CD4-positive, alpha-beta T cell treated with Interleukin-12 subunit alpha and Interleukin-12 subunit beta, for 1 hour (primary cell): ENCODE data around the gene MEPCE.
"Not testable (repeated sequence)": the region's sequence is repeated elsewhere in the genome, so short reads cannot be mapped to it uniquely, and the experiment has no call there.

Source experiments
- DNase-seq: peaks from one replicate; pipeline ENCODE4 v3.0.0-alpha.2; 2020

Gene MEPCE, protein sequence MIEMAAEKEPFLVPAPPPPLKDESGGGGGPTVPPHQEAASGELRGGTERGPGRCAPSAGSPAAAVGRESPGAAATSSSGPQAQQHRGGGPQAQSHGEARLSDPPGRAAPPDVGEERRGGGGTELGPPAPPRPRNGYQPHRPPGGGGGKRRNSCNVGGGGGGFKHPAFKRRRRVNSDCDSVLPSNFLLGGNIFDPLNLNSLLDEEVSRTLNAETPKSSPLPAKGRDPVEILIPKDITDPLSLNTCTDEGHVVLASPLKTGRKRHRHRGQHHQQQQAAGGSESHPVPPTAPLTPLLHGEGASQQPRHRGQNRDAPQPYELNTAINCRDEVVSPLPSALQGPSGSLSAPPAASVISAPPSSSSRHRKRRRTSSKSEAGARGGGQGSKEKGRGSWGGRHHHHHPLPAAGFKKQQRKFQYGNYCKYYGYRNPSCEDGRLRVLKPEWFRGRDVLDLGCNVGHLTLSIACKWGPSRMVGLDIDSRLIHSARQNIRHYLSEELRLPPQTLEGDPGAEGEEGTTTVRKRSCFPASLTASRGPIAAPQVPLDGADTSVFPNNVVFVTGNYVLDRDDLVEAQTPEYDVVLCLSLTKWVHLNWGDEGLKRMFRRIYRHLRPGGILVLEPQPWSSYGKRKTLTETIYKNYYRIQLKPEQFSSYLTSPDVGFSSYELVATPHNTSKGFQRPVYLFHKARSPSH

DNA sequence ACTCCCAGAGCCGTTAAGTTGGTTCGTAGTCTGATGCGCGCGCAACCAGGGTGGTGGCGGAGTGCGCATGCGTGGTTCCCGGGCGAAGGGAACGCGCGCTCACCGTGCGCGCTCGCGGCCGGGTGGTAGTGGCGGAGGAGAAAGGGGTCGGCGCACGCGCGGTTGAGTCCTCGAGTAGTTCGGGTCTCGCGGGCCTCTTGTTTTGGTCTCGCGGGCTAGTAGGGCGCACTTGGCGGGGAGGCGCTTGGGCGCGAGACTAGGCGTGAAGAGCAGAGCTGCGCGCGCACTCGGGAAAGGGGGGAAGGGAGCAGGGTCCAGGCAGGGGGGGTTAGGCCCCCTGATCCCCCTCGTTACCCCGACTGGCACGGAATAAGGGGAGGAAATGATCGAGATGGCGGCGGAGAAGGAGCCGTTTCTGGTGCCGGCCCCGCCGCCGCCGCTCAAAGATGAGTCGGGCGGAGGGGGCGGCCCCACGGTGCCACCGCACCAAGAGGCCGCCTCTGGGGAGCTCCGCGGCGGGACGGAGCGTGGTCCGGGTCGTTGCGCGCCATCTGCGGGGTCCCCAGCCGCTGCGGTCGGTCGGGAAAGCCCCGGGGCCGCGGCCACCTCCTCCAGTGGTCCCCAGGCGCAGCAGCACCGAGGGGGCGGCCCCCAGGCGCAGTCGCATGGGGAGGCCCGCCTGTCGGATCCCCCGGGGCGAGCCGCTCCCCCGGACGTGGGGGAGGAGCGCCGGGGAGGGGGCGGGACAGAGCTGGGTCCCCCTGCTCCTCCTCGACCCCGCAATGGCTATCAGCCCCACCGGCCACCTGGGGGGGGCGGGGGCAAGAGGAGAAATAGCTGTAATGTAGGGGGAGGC is at the start of gene MEPCE:
TSS of gene MEPCE (plus strand) at position 195 of the 856 bp plus-strand sequence. CDS start at position 383, 188 bp downstream.
- DNase-seq = peak; percentile 93

DNA sequence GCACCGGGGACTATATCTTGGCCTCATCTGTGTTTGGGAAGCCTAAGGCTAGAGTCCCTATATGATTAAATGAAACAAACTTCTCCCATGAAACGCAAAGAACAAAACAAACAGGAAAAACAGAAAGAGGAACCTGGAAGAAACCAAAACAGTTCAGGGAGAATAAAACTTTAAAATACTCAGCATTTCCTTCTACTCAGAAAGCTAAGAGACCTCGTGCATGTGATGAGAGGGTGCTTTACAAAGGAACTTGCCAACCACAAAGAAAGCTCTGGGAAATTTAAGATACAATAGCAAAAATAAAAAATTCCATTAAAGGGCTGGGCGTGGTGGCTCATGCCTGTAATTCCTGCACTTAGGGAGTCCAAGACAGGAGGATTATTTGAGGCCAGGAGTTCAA is 49.4 kb upstream of the MEPCE start:
- no peak for DNase-seq

DNA sequence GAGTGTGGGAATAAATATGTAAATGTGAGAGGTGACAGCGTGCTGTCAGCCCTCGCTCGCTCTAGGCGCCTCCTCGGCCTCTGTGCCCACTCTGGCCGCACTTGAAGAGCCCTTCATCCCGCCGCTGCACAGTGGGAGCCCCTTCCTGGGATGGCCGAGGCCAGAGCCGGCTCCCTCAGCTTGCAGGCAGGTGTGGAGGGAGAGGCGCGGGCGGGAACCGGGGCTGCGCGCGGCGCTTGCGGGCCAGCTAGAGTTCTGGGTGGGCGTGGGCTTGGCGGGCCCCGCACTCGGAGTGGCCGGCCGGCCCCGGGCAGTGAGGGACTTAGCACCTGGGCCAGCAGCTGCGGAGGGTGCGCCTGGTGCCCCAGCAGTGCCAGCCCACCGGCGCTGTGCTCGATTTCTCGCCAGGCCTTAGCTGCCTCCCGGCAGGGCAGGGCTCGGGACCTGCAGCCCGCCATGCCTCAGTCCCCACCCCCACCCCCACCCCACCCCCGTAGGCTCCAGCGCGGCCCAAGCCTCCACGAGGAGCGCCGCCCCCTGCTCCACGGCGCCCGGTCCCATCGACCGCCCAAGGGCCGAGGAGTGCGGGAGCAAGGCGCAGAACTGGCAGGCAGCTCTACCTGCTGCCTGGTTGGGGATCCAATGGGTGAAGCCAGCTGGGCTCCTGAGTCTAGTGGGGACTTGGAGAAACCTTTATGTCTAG is 47.9 kb upstream of the MEPCE start:
- DNase-seq = not testable (repeated sequence)

DNA sequence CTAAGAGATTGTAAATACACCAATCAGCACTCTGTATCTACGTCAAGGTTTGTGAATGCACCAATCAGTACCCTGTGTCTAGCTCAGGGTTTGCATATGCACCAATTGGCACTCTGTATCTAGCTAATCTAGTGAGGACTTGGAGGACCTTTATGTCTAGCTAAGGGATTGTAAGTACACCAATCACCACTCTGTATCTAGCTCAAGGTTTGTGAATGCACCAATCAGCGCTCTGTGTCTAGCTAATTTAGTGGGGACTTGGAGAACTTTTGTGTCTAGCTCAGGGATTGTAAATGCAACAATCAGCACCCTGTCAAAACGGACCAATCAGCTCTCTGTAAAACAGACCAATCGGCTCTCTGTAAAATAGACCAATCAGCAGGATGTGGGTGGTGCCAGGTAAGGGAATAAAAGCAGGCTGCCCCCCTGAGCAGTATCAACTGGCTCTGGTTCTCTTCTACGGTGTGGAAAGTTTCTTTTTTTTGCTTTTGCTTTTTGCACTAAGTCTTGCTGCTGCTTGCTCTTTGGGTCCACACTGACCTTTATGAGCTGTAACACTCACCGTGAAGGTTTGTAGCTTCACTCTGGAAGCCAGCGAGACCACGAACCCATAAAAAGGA is 47.3 kb upstream of the MEPCE start:
- not testable (repeated sequence) for DNase-seq

DNA sequence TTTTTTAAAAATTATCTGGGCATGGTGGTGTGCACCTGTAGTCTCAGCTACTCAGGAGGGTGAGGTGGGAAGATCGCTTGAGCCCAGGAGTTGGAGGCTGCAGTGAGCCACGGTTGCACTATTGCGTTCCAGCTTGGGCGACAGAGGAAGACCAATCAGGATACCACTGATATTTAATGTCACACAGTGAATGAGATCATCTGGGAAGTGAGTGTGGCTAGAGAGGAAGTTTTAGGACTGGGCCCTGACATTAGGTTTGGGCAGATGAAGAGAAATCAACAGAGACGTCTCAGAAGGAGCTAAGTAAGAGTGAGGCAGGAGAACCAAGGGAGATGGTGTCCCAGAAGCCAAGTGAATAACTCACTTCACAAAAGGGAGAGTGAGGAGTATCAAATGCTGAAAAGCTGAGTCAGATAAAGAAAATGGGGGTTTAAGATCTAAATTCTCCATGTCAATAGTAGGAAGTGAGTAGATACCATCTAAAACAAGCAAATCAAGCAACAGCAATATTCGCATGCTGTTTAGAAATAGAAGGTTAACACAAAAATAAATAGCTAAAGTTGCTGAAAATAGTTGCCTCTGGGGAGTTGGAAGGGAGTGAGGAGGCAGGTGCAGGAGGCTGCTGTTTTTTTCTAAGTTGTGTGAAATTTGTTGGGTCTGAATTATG is 44.9 kb upstream of the MEPCE start:
- DNase-seq = no peak

DNA sequence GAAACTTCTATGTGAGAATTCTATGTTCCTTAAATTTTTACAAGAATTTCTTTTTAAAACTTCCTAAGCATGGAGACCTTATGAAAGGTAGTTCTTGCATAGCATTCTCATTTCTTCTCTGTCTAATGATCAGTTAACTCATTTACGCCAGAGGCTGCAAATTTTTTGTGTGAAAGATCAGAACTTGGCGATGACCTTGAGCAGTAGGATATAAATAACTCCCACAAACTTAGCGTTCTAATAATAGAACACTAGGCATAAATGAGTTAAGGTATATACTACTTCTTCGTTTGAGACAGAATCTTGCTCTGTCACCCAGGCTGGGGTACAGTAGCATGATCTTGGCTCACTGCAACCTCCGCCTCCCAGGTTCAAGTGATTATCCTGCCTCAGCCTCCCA is 42.7 kb upstream of the MEPCE start:
- DNase-seq = no peak

DNA sequence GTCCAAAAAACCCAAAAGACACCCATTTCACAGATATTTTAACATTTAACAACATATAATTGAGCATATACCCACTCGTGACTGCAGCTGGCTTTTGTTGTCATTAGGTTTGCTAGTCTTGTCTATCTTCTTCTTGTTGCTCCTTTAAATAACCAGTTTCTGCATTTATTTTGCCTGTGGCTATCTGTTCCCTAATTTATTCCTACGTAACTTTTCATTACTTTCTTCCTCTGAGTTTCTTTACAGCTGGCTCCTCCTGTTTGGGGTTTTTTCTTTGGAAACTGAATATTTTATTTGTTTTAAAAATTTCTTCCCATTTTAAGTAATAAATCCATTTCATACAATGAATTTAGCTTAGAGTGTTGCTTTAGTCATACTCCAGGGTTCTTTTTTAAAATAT is 41.9 kb upstream of the MEPCE start:
- no peak for DNase-seq

DNA sequence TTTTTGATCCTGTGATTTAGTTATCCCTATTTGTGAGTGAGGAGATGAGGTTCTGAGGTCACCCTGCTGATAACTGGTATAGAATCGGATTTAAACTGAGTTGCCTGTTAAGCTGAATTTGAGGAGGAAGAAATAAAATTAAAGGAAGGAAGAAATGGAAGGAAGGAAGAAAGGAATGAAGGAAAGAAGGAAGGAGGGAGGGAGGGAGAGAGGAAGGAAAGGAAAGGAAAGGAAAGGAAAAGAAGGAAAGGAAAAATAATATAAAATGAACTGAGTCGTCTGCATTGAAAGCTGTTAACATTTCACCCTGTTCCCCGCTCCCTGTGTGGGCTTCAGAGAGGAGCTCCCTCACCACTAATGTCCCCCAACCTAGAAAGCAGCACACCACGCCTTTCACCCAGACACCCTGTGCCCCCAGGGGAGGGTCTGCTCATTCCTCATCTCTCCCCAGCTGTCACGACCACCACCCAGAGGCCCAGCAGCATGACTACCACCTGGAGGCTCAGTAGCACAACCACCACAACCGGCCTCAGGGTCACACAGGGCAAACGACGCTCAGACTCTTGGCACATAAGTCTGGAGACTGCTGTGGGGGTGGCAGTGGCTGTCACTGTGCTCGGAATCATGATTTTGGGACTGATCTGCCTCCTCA is 40.1 kb upstream of the MEPCE start:
- DNase-seq = no peak

DNA sequence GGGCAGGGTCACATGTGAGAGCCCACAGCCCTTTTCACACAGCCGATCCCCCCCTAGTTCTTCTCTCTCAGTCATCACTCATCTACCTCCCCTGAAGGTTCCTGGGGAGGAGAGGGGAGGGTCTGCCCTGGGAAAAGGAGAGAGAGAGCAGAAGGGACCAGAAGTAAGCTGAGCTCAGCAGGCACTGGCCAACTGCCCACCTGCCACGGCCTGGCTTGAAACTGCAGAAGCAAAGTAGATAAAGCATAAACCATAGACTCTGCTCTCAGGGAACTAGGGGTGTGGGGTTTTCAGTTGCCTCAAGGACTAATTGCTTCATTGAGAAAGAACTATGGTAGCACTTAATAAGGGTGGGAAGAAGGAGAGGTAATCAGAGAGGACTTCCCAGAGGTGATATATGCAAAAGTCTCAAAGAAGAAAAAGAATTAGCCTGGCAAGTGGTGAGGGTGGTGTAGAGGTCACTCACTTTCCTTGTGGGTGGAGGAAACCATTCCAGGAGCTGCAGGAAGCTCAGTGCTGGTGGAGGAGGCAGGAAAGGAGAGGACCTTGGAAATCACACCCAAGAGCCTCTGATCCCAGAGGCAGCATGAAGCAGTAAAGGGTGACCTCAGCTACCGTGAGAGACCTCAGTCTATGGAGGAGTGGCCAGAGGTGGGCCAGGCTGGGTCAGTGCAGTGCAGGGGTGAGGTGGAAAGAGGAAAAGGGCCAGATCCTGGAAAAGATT is 39.2 kb upstream of the MEPCE start:
- no peak for DNase-seq

DNA sequence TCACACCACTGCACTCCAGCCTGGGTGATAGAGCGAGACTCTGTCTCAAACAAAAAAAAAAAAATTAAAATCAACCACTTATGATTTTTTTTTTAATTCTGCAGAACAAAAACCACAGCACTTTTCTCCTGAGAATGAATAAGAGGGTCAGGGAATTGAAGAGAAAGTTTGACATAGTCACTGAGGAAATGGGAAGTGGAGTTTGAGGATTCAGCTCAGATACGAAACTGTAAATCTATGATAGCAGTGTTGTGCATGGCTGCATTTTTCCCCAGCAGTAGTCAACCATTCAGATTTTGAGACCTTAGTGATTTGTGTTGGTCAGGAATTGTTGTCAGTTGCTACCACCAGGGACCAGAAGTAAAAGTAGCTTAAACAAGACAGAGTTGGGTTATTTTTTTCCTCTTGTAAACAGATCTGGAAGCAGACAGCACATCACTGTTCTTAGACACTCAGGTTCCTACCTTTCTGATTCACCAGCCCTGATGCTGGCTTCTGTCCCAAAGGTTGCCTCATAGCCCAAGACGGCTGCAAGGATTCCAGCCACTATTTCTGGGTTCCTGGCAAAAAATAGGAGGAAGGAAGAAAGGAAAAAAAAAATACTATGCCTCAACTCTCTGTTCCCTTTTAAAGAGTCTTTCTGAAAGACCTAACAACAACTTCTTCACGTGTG is 36.3 kb upstream of the MEPCE start:
- DNase-seq = no peak

DNA sequence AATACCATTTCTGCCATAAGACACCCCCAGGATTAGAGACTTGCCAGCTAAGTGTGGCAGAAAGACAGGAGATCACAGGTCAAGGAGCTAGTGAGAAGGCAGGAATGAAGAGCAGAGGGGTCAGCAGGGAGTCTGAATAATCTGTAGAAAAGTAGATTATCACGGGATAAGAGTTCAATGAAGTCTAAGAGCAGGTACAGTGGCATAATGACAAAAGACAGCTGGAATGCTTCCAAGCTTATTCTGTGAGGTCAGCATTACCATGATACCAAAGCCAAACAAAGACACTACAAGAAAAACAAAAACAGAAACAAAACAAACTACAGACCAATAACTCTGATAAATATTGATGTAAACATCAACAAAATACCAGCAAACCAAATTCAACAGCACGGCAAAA is 35.6 kb upstream of the MEPCE start:
- no peak for DNase-seq

DNA sequence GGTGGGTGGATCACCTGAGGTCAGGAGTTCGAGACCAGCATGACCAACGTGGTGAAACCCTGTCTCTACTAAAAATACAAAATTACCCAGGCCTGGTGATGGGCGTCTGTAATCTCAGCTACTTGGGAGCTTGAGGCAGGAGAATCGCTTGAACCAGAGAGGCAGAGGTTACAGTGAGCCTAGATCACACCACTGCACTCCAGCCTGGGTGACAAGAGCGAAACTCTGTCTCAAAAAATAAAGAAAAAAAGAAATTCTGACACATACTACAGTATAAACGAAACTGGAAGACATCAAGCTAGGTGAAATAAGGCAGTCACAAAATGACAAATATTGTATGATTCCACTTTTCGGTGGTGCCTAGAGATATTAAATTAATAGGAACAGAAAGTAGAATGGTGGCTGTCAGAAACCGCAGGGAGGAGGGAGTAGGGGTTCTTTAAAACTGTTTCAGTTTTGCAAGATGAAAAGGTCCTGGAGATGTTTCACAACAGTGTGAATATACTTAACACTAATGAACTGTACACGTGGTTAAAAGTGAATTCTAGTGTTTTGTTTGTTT is 33.1 kb upstream of the MEPCE start:
- DNase-seq = peak; percentile 63

DNA sequence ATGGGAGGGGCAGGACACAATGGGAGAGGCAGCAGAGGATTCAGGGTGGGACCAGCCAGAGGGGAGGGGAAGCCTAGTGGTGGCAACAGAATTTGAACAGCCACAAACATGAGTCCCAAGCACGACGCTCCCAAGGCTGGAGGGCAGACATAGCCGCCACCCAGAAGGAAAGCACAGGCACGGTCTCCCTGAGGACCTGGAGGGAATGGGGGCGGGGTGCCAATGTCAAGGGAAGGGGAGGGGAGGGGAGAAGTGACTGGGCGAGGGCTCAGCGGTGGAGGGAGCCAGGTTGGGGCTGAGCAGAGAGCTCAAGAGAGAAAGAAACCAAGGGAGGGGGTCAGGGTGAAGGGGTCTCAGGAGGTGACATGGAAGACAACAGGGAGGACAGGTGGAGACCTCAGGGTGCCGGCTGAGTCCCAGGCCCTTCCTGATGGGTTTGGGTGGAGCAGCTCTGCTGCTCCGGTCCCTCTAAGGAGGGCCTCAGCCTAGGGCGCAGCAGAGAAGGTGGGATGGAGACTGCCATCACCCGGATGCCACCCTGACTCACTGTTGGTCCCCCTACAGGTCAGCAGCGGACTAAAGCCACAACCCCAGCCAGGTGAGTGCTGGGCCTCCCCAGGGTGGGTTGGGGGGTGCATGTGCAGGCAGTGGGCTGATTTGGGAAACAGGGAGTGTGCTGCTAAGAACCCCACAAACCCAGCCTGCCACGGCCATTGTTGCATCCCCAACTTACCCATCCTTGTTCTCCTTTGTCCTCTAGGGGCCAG is 32.1 kb upstream of the MEPCE start:
- DNase-seq = no peak

DNA sequence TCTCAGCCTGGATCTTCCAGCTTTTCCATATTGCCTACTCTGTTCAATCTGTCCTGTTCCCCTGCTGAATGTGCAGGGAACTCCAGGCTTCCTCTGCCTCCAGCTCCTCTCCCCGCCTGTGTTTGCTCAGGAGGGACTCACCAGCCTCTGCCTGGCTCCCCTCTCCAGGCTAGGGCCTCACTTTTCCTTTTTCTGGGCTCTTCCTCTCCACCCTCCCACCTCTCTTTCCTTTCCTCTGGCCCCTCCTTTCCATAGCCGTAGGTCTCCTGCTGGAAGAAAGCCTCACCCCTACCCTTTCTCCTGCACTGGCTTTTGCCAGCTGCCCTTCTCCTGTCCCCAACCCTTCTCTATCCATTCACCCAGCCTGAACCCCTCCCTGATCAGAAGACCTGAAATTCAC is 31.4 kb upstream of the MEPCE start:
- DNase-seq = no peak

DNA sequence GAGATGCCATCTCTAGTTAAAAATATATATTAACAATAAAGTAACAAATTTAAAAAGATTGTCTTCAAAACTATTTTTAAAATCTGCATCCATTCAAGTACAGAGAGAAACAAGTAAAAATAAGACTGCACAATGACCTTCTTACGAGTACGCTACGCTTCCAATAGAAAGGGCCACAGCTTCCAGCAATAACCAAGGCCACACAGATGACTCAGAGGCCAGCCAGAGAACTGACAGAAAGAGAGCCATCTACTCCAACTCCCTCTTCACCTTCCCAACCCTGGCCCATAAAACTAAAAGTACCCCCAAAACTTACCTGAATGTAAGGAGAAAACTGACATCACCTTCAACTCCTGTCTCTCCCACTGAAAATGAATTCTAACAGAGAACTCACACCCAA is 29.6 kb upstream of the MEPCE start:
- no peak for DNase-seq

DNA sequence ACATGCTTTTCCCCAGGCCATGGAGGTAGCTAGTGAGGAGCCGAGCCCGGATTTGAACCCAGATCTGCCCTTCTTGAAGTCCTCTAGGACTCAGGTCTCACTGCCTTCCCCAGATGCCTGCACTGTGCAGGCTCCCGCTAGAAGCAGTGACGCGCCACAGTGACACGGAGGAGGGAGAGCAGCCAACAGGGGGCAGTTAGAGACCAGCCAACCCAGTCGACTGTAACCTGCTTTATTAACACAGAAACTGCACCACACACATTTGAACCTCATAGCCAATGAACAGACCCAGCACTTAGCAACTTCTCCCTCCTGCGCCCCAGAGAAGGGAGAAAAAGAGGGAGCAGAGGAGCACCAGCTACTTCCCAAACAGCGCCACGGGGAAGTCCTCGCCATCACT is 29.0 kb upstream of the MEPCE start:
- no peak for DNase-seq

DNA sequence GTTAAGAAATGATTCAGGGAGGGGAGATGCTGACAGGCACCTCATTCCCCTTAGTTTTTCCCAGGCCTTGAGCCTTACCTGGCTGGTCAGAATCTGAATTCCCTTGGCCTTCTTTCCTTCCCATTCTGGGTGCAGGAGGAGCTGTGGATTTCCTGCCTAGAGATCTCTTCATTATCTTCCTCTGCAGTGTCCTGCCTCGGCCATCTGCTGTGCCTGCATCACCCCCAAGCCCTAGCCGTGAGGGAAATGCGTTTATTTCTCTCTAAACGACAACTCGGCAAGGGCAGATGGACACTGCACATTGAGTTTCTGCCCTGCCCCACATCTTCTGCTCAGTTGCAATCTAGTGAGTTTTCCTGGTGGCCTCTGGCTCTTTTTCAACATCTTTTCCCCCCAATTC is 27.8 kb upstream of the MEPCE start:
- no peak for DNase-seq

DNA sequence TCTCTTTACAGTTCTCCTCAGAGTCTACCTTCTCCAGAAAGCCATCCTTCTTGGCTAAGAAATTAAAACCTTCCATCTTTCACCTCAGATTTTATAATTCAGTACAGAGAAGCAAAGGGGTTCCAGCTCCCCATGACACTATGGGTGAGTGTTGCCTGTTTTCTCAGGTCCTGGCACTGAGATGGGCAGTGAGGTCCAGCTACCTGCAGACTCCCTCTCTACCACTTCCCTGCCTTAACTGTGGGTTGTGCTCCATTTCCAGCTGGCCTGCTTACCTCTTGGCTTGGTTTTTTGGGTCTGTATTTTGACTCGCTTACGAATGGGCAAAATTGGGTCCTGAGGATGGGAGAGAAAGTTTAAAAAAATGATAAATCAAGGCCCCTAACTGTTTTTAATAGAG is 27.4 kb upstream of the MEPCE start:
- no peak for DNase-seq

DNA sequence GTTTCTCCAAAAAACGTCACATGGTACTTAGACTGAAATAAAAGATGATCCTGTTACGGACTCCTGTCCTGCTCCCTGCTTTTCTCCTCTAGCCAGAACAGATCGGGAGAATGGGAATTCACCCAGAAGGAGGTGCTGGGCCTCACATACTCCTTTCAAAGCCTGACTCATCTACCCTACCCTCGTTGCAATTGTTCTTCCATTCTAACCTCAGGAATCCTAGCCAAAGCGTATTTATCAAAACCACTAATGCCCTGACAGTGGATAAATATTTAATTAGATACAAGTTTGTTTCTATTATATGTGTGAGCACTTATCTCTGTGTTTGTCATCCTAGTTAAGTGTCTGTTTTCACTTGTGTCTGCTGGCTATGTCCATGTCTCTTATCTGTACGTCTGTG is 22.9 kb upstream of the MEPCE start:
- no peak for DNase-seq
